Hepatic stellate cell (primary cell): ENCODE results near the gene HOXB2.
A peak's percentile ranks its signal among the peaks of the same experiment; 100 is the strongest.

Source experiments
- DNase-seq: peaks from one replicate; pipeline ENCODE4 v3.0.0; 2011; ENCODE audit warnings: low spot score

The HOXB2 gene

GRCh38 chr17:48565925-48566710, 21.2 kb upstream of the HOXB2 start:
- DNase-seq: no peak

GRCh38 chr17:48565022-48565554, 20.2 kb upstream of the HOXB2 start:
- DNase-seq: no peak

GRCh38 chr17:48564188-48565021, 19.5 kb upstream of the HOXB2 start:
- DNase-seq: peak; percentile 40

GRCh38 chr17:48563867-48564187, 18.9 kb upstream of the HOXB2 start:
- DNase-seq: no peak

GRCh38 chr17:48563385-48563838, 18.5 kb upstream of the HOXB2 start:
- DNase-seq: no peak

- DNase-seq: no peak
These were observed 18.0 kb upstream of the HOXB2 start for GRCh38 chr17:48562934-48563333.

GRCh38 chr17:48561884-48562810, 17.2 kb upstream of the HOXB2 start:
- peak; percentile 55 for DNase-seq

GRCh38 chr17:48559840-48560817, 15.2 kb upstream of the HOXB2 start:
- no peak for DNase-seq

- DNase-seq: no peak
These were observed 14.4 kb upstream of the HOXB2 start for GRCh38 chr17:48559122-48559839.

GRCh38 chr17:48558831-48559121, 13.9 kb upstream of the HOXB2 start:
- DNase-seq: no peak

- DNase-seq: no peak
These were observed 13.3 kb upstream of the HOXB2 start for GRCh38 chr17:48558057-48558830.

- peak; percentile 46 for DNase-seq
These were observed 11.9 kb upstream of the HOXB2 start for GRCh38 chr17:48556576-48557401.

GRCh38 chr17:48556229-48556575, 11.3 kb upstream of the HOXB2 start:
- DNase-seq: no peak

- DNase-seq: peak; percentile 91
These were observed 10.6 kb upstream of the HOXB2 start for GRCh38 chr17:48555258-48556228.

- DNase-seq: peak; percentile 42
These were observed 9.7 kb upstream of the HOXB2 start for GRCh38 chr17:48554412-48555257.

- no peak for DNase-seq
These were observed 8.9 kb upstream of the HOXB2 start for GRCh38 chr17:48553826-48554225.

- no peak for DNase-seq
These were observed 8.3 kb upstream of the HOXB2 start for GRCh38 chr17:48553190-48553547.
